Neuron (in vitro differentiated cells): ENCODE data around the gene CDHR1.

Experiments
- H2AFZ ChIP-seq: one replicate; pipeline ENCODE4 v1.6.1; 2013; ENCODE audit warnings: low read depth, mild to moderate bottlenecking, inconsistent platforms, low read length, moderate library complexity
- H3K27me3 ChIP-seq: one replicate; pipeline ENCODE4 v1.6.1; 2013; ENCODE audit warnings: low read length; ENCODE audit not compliant: insufficient read depth
- H3K36me3 ChIP-seq: one replicate; pipeline ENCODE4 v1.6.1; 2013; ENCODE audit warnings: low read length; ENCODE audit not compliant: insufficient read depth
- H3K4me1 ChIP-seq: one replicate; pipeline ENCODE4 v1.6.1; 2013; ENCODE audit warnings: low read length; ENCODE audit not compliant: insufficient read depth
- H3K4me3 ChIP-seq: 2 replicates; pipeline ENCODE4 v1.5.1; 2013; ENCODE audit warnings: mild to moderate bottlenecking, low read length, moderate library complexity
- H3K9me3 ChIP-seq: one replicate; pipeline ENCODE4 v1.6.1; 2013; ENCODE audit warnings: low read length

Gene CDHR1

GRCh38 chr10:84256510-84257342 lies 62.4 kb downstream of the CDHR1 start:
- H2AFZ ChIP-seq, result no peak overlapping the region
- H3K9me3 ChIP-seq, result no peaks in the 10 kb centered on the region
- H3K4me1 ChIP-seq, result no peaks in the 10 kb centered on the region
- H3K4me3 ChIP-seq, result no peak overlapping the region
- H3K36me3 ChIP-seq, result no peaks in the 10 kb centered on the region
- peaks cover 12% of the 10 kb centered on the region for H3K27me3 ChIP-seq

GRCh38 chr10:84257343-84258020 lies 63.1 kb downstream of the CDHR1 start:
- H2AFZ ChIP-seq, result no peak overlapping the region
- H3K36me3 ChIP-seq, result no peaks in the 10 kb centered on the region
- H3K4me3 ChIP-seq, result no peak overlapping the region
- H3K9me3 ChIP-seq, result no peaks in the 10 kb centered on the region
- H3K27me3 ChIP-seq, result peaks cover 16% of the 10 kb centered on the region
- H3K4me1 ChIP-seq, result no peaks in the 10 kb centered on the region

DNA sequence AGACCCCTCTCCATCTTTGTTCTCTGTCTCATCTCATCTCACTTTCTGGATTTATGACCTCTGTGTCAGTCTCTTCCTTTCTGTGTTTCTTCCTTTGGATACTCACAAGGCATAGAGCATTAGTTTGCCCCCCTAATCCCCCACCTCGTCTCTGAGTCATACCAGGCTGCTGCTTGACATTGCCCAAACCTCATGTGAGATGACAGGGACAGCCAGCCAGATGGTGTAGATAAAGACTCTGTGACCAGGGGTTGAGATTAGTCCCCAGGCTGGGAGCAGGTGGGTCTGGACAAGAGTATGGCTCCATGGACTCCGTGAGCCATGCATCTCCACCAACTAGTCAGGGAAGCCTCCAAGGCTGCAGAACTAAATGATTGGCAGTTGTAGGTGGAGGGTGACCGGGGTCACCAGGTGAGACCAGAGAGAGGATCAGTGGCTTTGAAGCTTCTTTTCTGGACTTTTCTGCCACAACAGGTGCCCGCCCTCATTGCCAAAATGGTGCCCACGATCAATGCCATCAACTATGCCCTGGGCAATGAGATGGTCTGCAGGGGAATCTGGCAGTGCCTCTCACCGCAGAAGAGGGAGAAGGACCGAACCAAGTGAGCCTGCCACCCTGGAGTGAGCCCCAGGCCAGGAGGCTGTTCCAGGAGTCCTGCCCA lies 63.8 kb downstream of the CDHR1 start:
- Histone ChIP-seq H3K9me3 (no peaks in the 10 kb centered on the region), H2AFZ (no peak overlapping the region), H3K4me1 (no peaks in the 10 kb centered on the region), H3K4me3 (no peak overlapping the region), H3K36me3 (no peaks in the 10 kb centered on the region), H3K27me3 (peaks cover 18% of the 10 kb centered on the region)

- peaks cover 21% of the 10 kb centered on the region for H3K27me3 ChIP-seq
- no peaks in the 10 kb centered on the region for H3K9me3 ChIP-seq
- H3K4me1 ChIP-seq, result peaks cover 3% of the 10 kb centered on the region
- no peaks in the 10 kb centered on the region for H3K36me3 ChIP-seq
- no peak overlapping the region for H3K4me3 ChIP-seq
- H2AFZ ChIP-seq, result no peak overlapping the region
These were observed 67.0 kb downstream of the CDHR1 start for GRCh38 chr10:84261236-84261915.

DNA sequence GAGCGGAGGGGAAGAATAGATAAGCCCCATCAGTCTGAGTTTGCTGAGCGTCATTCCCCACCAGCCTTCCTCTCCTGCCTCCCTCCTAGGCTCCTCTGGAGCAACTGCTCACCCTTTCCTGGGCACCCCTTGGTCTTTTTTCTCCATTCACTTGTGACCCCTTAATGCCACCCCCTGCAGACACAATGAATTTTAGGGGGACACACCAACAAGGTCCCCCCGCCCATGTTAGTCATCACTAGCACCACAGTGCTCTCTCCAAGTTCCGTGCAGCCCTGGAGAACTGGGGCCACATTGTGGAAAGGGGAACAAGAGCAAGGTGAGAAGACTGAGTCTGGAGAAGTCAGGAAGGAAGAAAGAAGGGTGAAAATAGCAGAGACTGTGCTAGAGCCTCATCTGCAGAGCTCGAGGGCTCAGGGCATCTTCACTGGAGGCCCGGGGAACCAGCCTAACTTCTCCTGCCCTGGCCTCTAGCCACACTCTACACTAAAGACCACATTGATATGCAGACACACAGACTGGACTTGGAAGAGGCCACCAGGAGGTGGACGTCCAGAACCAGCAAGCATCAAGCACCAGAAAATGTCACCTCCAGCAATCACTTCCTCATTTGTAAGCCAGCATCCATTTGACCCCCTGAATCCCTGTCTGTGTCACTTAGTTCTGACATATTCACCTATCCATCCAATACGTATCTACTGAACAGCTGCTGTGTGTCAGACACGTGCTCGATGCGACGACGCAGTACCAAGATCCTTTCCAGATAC lies 68.0 kb downstream of the CDHR1 start:
- H2AFZ ChIP-seq, result no peak overlapping the region
- H3K4me3 ChIP-seq, result no peak overlapping the region
- H3K4me1 ChIP-seq, result peaks cover 3% of the 10 kb centered on the region
- H3K27me3 ChIP-seq, result peaks cover 21% of the 10 kb centered on the region
- no peaks in the 10 kb centered on the region for H3K9me3 ChIP-seq
- no peaks in the 10 kb centered on the region for H3K36me3 ChIP-seq

DNA sequence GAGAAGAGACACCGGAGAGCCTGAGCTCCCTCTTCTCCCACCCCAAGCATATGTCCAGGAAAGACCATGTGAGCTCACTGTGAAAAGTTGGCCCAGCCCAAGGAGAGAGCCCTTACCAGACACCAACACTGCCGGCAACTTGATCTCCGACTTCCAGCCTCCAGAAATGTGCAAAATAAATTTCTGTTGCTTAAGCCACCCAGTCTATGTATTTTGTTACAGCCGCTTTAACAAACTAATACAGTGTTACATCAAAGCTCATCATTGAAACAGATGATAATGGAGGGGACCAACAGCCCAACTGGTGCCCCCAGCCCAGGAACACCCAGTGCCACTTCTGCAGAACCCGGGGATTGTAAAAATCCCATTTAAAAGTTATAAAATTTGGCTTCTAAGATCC lies 69.4 kb downstream of the CDHR1 start:
- no peak overlapping the region for H3K4me3 ChIP-seq
- H2AFZ ChIP-seq, result no peak overlapping the region
- no peaks in the 10 kb centered on the region for H3K9me3 ChIP-seq
- peaks cover 21% of the 10 kb centered on the region for H3K27me3 ChIP-seq
- H3K36me3 ChIP-seq, result no peaks in the 10 kb centered on the region
- peaks cover 3% of the 10 kb centered on the region for H3K4me1 ChIP-seq

GRCh38 chr10:84264611-84265141 lies 70.3 kb downstream of the CDHR1 start:
- no peak overlapping the region for H3K4me3 ChIP-seq
- H2AFZ ChIP-seq, result no peak overlapping the region
- H3K9me3 ChIP-seq, result no peaks in the 10 kb centered on the region
- peaks cover 21% of the 10 kb centered on the region for H3K27me3 ChIP-seq
- no peaks in the 10 kb centered on the region for H3K36me3 ChIP-seq
- peaks cover 3% of the 10 kb centered on the region for H3K4me1 ChIP-seq

DNA sequence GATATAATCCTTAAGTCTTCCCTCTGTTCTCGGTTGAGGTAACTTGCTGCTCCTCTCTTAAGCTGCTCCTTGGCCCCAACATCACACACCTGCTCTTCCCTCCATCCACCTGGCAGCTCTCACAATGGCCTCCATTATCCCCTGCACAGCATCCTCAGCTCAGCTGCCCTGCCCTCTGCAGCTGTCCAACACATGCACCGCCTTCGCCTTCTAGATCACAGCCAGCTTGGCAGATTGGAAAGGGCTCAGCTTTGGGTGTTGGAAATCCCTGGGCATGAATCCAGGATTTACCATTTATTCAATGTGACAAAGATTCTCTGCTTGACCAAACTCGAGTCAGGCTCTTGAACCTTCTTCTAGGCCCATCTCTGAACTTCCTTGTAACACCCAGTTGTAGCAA lies 71.1 kb downstream of the CDHR1 start:
- H3K4me3 ChIP-seq, result no peak overlapping the region
- H3K36me3 ChIP-seq, result no peaks in the 10 kb centered on the region
- H3K4me1 ChIP-seq, result peaks cover 3% of the 10 kb centered on the region
- no peak overlapping the region for H2AFZ ChIP-seq
- H3K27me3 ChIP-seq, result peaks cover 20% of the 10 kb centered on the region
- no peaks in the 10 kb centered on the region for H3K9me3 ChIP-seq

DNA sequence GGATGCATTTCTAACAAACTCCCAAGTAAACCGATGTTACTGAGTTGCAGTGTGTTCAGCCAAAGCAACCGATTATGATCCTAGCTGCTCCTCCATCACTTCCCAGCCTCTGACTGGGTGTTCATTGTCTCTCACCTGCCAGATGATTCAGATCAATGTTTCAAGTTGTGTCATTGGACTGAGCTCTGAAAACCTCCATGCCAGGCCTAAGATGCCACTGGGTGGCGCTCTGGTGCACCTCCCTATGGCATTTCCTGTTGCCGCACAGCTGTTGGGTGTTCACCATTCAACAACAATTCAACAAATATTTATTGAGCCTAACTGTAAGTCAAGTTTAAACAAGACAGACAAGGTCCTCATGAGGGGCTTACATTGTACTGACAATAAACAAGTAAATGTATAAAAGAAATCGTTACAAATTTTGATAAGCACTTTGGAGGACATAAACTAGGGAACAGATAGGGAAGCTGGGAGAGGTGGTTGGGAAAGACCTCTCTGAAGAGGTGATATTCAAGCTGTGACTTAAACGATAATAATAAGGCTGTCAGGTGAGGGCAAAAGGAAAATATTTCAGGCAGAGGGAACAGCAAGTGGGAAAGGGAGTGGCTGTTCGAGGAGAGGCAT lies 73.3 kb downstream of the CDHR1 start:
- H2AFZ ChIP-seq, result no peak overlapping the region
- H3K4me3 ChIP-seq, result no peak overlapping the region
- peaks cover 3% of the 10 kb centered on the region for H3K4me1 ChIP-seq
- peaks cover 4% of the 10 kb centered on the region for H3K27me3 ChIP-seq
- H3K9me3 ChIP-seq, result no peaks in the 10 kb centered on the region
- H3K36me3 ChIP-seq, result no peaks in the 10 kb centered on the region

GRCh38 chr10:84269162-84269561 lies 74.8 kb downstream of the CDHR1 start:
- H3K9me3 ChIP-seq, result no peaks in the 10 kb centered on the region
- H3K4me3 ChIP-seq, result no peak overlapping the region
- H3K36me3 ChIP-seq, result no peaks in the 10 kb centered on the region
- peaks cover 10% of the 10 kb centered on the region for H3K27me3 ChIP-seq
- no peak overlapping the region for H2AFZ ChIP-seq
- H3K4me1 ChIP-seq, result peaks cover 3% of the 10 kb centered on the region
